22Rv1 (cell line): ENCODE results near the gene THOC5.

ENCODE experiments used
- ZFX ChIP-seq: fragments of 450-650 bp; IDR thresholded peaks from 2 replicates; pipeline ENCODE4 v1.6.1; 2017; ENCODE audit warnings: antibody characterized with exemption, borderline replicate concordance
- TF ChIP-seq, protein P1 (sequence below): fragments of 450-650 bp; IDR thresholded peaks from 2 replicates; pipeline ENCODE4 v1.5.1; 2017; ENCODE audit warnings: mild to moderate bottlenecking

DNA sequence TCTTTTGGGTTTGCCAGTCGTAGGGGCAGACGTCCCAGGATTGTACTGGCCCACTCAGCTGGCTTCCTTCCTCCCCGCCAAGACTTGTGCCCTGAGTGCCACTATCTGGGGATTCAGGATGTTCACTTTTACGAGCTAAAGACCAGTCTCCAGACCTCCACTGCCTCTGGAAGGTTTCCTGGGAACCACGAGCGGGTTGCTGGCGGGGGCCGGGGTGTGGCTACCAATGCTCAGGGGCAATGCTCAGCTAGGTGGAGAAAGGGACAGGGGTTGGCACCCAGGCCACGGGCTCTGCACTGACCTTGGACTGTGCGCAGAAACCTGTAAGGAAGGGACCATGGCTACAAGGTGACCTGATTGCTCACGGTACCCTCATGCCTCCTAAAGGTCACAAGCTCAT lies 71.3 kb downstream of the THOC5 start:
- TF ChIP-seq, protein P1, sequence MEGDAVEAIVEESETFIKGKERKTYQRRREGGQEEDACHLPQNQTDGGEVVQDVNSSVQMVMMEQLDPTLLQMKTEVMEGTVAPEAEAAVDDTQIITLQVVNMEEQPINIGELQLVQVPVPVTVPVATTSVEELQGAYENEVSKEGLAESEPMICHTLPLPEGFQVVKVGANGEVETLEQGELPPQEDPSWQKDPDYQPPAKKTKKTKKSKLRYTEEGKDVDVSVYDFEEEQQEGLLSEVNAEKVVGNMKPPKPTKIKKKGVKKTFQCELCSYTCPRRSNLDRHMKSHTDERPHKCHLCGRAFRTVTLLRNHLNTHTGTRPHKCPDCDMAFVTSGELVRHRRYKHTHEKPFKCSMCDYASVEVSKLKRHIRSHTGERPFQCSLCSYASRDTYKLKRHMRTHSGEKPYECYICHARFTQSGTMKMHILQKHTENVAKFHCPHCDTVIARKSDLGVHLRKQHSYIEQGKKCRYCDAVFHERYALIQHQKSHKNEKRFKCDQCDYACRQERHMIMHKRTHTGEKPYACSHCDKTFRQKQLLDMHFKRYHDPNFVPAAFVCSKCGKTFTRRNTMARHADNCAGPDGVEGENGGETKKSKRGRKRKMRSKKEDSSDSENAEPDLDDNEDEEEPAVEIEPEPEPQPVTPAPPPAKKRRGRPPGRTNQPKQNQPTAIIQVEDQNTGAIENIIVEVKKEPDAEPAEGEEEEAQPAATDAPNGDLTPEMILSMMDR = no peak
- no peak for TF ChIP-seq ZFX
